Measurements from ENCODE around the gene ARHGAP33.
"Not testable (repeated sequence)": the region's sequence is repeated elsewhere in the genome, so short reads cannot be mapped to it uniquely, and the experiment has no call there.

The ARHGAP33 gene

DNA sequence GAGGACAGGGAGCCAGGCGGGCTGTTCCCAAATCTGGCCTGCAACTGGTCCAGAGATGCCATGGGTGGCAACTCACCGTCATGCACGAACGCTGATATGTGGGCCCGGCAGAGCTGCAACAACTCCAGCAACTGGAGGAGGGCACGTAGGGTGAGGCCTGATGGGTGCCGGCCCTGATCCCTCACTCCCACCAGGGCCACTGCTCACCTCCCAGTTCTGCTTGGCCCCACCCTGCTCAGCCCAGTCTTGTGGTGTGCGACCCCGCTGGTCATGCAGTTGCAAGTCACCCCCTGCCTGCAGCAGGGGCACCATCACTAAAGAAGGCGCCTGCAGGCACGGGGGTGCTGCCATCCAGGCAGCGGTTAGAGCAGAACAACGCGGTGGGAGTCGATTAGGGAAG is 16.9 kb downstream of the ARHGAP33 start:
- no peak for DNase-seq (ENCODE audit: low read depth)

GRCh38 chr19:35792888-35793287 is 17.5 kb downstream of the ARHGAP33 start:
- no peak for DNase-seq (ENCODE audit: low read depth)

DNA sequence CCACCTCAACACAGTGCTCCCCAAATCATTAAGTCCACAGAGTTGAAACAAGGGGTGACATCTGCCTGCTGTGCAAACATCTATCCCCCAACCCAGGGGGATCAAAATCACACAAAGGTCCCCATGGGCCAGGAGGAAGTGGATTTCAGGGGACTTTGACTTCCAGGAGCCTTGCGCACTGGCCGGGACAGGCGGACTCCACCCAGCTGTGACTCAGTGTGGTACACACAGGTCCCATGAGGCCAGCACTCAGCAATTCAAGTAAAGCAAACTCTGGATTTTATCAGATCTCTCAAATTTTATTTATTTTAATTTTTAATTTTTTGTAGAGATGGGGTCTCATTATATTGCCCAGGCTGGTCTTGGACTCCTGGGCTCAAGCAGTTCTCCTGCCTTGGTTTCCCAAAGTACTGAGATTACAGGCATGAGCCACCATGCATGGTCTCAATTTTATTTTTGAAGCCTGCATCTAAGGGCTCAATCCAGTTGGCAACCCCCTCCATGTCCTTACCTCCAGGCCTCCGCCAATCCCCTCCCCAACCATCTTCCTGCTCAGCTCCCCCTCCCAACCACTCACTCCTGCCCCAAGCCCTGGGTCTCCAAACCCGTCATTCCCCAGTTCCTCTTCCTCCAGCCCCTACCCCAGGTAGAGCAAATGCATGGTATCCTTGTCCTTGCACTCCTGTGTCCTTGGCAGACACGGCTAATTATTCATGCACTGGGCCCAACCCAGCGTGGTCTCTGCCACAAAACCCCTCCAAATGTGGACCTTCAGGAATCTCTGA is 18.2 kb downstream of the ARHGAP33 start:
- peak; percentile 34 for DNase-seq (ENCODE audit: low read depth)

DNA sequence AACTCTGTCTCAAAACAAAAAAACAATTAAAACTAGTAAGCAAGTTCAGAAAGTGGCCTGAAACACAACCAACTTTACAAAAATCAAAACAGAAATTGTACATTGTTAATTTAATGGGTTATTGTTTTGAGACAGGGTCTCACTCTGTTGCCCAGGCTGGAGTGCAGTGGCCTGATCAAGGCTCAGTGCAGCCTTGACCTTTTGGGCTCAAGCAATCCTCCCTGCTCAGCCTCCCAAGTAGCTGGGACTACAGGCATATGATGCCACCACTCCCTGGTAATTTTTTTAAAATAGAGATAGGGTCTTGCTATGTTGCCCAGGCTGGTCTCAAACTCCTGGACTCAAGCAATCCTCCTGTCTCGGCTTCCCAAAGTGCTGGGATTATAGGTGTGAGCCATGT is 20.2 kb downstream of the ARHGAP33 start:
- not testable (repeated sequence) for DNase-seq (ENCODE audit: low read depth)

DNA sequence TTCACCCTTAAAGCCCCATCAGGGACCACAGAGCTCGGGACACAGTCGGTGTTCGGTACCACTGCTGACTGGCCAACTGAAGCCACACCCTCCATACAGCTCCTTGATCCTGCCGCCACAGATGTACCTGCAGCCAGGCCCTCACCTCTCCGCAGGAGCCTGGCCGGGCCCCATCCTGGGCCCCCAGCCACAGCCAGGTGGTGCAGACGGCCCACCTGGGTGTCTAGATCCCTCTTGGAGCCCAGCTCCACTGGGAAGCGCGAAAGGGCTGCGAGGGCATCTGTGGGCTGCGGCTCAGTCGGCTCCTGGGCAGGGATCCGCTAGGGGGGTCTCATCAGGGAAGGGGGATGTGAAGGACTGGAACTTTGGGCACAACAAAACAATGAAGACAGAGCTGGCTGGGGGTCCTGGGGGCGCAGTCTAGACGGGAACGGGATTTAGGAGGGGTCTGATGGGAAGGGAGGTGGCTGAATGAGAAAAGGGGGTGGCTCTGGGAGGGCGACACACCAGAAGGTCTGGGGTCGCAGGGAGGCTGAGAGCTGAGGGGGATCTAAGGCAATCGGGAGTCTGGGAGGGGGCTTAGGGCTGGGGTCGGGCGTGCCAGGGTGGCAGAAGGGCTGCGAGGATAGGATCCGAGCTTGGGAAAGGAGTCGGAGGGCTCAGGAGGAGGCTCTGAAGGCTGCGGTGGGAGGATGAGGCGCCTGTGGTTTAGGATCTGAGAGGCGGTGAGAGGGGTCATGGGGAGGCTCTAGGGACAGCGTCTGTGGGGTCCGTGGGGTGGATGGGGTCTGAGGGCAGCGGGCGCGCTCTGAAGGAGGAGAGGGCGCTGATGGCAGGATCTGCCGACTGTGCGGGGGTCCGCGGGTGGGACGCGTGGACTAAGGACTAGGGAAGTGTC is 21.5 kb downstream of the ARHGAP33 start:
- no peak for DNase-seq (ENCODE audit: low read depth)

DNA sequence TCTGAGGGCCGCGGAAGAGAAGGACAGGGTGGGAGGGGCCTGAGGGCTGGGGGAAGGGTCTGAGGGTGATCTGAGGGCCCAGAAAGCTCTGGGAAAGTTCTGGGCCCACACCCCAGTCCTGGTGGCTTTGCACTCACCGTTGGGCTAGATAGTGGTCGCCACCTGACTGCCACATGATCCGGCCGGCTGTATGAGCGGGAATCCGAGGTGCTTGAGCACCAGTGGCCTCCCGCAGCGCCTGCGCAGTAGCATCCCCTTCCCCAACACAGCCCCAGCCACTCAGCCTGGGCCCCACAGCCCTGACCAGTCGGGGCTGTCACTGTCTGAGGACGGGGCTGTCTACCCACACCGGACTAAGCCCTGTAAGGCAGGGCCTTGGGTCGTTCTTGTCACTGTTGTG is 22.3 kb downstream of the ARHGAP33 start:
- no peak for DNase-seq (ENCODE audit: low read depth)

GRCh38 chr19:35801828-35802227 is 26.5 kb downstream of the ARHGAP33 start:
- DNase-seq (ENCODE audit: low read depth) = no peak

DNA sequence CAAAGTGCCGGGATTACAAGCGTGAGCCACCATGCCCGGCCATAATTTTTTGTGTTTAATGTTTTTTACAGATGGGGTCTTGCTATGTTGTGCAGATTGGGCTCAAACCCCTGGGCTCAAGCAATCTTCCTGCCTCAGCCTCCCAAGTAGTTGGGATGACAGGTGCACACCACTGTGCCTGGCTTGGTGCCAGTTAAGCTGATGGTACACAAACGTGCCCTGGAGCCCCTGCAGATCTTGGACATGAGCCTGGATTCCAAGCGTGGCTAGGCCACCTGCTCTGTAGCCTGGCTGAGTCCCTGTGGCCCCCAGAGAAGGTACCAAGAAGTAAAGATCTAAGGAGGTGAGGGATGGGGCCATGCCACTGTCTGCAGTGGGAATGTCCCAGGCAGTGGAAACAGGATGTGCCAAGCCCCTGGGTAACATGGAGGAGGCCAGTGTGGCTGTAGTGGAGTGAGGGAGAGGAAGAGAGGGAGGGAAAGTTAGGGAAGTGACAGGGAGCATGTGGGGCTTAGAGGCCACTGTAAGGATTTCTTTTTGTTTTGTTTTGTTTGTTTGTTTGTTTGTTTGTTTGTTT is 30.2 kb downstream of the ARHGAP33 start:
- DNase-seq (ENCODE audit: low read depth) = no peak

DNA sequence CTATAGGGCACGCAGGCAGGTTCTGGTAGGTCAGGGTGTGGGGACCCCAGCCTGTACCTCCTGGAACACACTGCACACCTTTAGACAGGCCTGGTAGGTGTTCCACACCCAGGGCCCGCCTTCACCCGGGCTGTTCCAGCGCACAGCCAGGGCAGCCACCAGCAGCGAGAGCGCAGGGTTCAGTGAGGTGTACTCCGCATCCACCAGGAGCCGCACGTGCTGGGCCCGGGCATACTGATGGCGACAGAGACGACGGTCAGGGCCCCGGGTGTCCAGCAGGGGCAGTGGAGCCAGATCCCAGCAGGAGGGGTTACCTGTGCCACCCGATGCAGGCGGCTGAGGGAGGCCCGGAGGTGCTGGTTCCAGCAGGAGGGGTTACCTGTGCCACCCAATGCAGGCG is 31.2 kb downstream of the ARHGAP33 start:
- DNase-seq (ENCODE audit: low read depth) = no peak

DNA sequence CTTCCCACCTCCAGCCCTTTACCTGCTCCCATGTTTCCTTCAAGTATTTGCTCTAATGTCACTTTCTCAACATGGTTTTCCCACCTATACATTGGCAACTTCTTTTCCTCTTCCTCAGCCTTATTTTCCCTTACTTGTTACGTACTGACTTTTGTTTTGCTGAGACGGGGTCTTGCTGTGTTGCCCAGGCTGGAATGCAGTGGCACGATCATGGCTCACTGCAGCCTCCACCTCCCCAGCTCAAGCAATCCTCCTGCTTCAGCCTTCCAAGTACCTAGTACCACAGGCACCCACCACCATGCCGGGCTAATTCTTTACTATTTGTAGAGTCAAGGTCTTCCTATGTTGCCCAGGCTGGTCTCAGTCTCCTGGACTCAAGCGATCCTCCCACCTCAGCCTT is 32.3 kb downstream of the ARHGAP33 start:
- no peak for DNase-seq (ENCODE audit: low read depth)

DNA sequence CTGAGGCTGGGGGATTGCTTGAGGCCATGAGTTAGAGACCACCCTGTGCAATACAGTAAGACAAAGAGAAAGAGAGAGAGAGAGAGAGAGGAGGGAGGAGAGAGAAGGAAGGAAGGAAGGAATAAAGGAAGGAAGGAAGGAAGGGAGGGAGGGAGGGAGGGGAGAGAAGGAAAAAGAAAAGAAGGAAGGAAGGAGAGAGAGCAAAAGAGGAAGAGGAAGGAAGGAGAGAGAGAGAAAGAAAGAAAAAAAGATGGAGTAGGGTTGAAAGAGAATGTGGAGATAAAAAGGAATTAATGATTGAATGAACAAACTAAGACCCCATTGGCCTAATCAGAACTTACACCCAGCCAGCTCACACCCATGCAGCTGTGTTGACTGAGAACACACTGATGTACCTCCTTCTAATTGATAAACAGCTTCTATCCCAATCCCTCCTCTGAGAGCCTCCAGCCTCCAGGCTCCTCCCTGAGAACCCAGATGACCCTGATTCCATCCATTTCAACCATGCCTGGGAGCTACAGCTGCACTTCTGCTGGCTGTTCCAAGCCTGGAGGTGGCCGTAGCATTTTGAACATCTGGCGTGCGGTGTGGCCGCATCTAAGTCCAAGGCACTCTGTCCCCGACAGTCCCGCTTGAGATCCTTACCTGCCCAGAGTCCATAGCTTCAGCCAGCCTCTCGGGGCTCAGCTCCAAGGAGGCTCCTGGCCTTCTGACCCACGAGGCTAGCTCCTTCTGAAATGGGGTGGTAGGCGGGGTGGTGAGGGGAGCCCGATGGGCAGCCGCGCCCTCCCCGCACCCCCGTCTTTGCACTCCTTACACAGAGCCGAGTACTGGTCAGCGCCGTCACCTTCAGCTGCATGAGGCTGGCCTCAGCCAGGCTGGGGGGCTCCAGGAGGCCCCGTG is 36.2 kb downstream of the ARHGAP33 start:
- DNase-seq (ENCODE audit: low read depth) = no peak

GRCh38 chr19:35812220-35813042 is 37.1 kb downstream of the ARHGAP33 start, which contains the start of gene PRODH2:
Gene PRODH2 (minus strand): TSS chr19:35812845. CDS start chr19:35812805, 40 bp downstream.
- DNase-seq (ENCODE audit: low read depth) = no peak

DNA sequence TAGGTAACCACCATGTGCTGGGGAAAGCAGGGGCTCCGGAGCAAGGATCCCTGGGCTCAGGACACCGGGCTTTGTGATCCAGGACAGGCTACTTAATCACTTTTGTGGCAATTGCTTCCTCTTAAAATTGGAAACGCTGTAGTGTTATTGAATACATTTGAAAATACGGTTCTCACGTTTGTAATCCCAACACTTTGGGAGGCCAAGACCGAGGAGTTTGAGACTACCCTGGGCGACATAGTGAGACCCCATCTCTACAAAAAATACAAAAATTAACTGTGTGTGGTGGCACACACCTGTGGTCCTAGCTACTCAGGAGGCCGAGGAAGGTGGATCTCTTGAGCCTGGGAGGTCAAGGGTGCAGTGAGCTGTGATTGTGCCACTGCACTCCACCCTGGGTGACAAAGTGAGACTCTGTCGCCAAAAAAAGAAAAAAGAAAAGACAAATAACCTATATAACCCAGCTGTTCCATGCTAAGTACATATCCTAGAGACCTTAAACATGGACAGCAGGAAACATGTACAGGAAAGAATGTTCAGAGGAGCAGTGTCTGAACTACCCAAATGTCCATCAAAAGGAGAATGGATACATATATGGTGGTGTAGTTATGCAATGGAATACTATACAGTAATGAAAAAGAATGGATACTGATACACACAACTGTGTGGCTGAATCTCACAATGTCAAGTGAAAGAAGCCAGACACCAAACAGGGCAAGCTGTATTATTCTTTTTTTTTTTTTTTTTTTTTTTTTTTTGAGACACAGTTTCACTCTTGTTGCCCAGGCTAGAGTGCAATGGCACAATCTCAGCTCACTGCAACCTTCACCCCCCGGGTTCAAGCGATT is 37.9 kb downstream of the ARHGAP33 start:
- DNase-seq (ENCODE audit: low read depth) = no peak

DNA sequence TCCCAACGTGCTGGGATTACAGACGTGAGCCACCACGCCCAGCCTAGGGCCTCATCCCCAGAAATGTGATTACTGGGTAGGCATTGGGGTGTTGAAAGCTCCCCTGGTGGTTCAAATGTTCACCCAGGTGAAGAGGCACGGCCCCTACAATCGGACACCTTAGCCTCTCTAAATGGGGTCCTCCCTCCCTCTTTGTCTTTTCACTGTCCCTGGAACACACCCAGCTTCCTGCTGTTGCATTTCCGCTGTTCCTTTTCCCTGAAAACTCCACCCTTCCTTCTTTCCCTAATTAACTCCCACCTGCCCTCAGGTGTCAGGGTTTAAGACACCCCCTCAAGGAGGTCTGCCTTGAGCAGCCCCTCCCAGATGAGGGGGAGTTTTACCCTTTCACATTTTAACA is 40.9 kb downstream of the ARHGAP33 start:
- no peak for DNase-seq (ENCODE audit: low read depth)

- no peak for DNase-seq (ENCODE audit: low read depth)
Observed at GRCh38 chr19:35816846-35817245, 41.5 kb downstream of the ARHGAP33 start.

DNA sequence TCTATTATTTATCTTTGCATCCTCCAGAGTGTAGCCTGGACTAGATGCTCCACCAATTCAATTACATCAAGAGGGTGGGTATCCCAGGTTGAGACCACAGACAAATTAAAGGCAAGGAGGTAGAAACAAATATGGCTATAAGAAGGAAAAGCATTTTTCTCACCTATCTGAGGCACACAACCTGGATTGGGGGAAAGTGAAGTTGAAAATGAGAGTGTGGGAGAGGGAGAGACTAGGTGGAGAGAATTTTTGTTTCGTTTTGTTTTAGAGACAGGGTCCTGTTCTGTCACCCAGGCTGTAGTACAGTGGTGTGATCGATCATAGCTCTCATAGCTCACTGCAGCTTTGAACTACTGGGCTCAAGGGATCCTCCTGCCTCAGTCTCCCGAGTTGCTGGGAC is 43.1 kb downstream of the ARHGAP33 start:
- DNase-seq (ENCODE audit: low read depth) = no peak

DNA sequence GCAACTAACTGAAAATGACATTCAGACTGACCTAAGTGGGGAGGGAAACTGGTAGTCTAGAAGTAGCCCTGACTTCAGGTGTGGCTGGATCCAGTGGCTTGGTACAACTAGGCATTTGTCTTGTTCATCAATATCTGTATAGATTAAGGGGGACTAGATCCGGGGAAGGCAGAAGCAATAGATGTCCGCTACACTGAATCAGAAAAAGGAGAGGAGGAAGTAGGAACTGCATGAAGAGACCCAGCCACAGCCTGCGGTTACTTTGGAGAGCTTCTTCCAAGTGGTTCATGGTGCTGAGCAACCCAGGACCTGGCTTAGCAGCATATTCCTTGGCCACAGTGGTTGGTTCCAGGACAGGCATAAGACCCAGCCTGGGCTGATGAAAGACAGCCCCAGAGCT is 47.2 kb downstream of the ARHGAP33 start:
- no peak for DNase-seq (ENCODE audit: low read depth)

GRCh38 chr19:35824150-35824549 is 48.8 kb downstream of the ARHGAP33 start:
- no peak for DNase-seq (ENCODE audit: low read depth)

DNA sequence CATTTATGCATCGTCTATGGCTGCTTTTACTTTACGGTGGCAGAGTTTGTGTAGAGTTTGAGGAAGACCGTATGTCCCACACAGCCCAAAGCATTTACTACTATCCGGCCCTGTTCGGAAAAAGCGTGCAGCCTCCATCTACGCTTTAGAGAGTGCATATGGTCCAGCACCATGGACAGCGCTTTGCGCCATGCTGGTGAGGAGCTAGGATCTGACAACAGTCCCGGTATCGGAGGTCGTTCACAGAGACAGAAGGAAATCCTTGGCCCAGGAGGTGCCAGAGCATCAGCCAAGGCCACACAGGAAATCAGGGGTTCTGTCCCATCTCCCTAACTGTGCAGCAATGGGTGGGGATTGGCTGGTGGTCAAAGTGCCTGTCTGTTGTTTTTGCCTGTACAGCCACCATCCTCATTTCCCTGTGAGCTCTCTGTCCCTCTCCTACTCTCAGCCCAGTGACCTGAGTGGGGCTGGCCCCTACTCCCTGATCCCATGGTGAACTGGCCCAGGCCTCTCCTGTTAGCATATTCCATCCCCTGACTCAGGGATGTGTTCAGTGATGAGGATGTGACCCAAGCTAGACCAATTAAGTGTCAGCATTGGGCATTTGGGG is 53.4 kb downstream of the ARHGAP33 start:
- DNase-seq (ENCODE audit: low read depth) = peak; percentile 59

Measured in ELR (cell line).